ENCODE results near the gene CDC42SE2.

- TF ChIP-seq USF1 (IDR thresholded peaks at IDR 0.05) (no peak), CREB1 (IDR thresholded peaks at IDR 0.05; ENCODE audit: low read depth) (no peak), EP300 (IDR thresholded peaks at IDR 0.05; ENCODE audit: borderline replicate concordance) (no peak), TCF12 (IDR thresholded peaks at IDR 0.05; ENCODE audit: low read depth) (no peak), YY1 (IDR thresholded peaks at IDR 0.05; ENCODE audit: low read depth) (no peak), RAD21 (IDR thresholded peaks at IDR 0.05; ENCODE audit: low read depth) (no peak), REST (IDR thresholded peaks at IDR 0.05; ENCODE audit: low read depth) (no peak), MAX (IDR thresholded peaks at IDR 0.05) (no peak), TAF1 (IDR thresholded peaks at IDR 0.05; ENCODE audit: low read depth) (no peak), TEAD4 (IDR thresholded peaks at IDR 0.05) (no peak), NFIC (IDR thresholded peaks at IDR 0.05) (no peak), CEBPB (IDR thresholded peaks at IDR 0.05) (no peak), FOXM1 (IDR thresholded peaks at IDR 0.05; ENCODE audit: borderline replicate concordance, low read depth) (no peak), EGR1 (IDR thresholded peaks at IDR 0.05) (no peak)
Measured at GRCh38 chr5:131441184-131441583, 177.3 kb downstream of the CDC42SE2 start.
